HEK293T (cell line): ENCODE measurements around the gene CD2BP2.

Experiments
- BHLHE40 ChIP-seq: fragments of 450-650 bp; IDR thresholded peaks from 2 replicates; pipeline ENCODE4 v1.6.1; 2016; ENCODE audit warnings: mild to moderate bottlenecking, moderate library complexity, borderline replicate concordance
- ELF4 ChIP-seq: fragments of 450-650 bp; IDR thresholded peaks from 2 replicates; pipeline ENCODE4 v1.6.1; 2017; ENCODE audit warnings: antibody characterized with exemption
- FOXA1 ChIP-seq: fragments of 450-650 bp; IDR thresholded peaks from 2 replicates; pipeline ENCODE4 v1.6.1; 2016; ENCODE audit warnings: mild to moderate bottlenecking
- FOXM1 ChIP-seq: fragments of 450-650 bp; IDR thresholded peaks from 2 replicates; pipeline ENCODE4 v1.6.1; 2017; ENCODE audit warnings: mild to moderate bottlenecking, borderline replicate concordance
- L3MBTL2 ChIP-seq: fragments of 450-650 bp; conservative IDR thresholded peaks from 2 replicates; pipeline ENCODE4 v1.6.1; 2016; ENCODE audit warnings: mild to moderate bottlenecking
- LEF1 ChIP-seq: fragments of 450-650 bp; IDR thresholded peaks from 2 replicates; pipeline ENCODE4 v1.6.1; 2017; ENCODE audit warnings: mild to moderate bottlenecking, borderline replicate concordance
- NFRKB ChIP-seq: fragments of 450-650 bp; IDR thresholded peaks from 2 replicates; pipeline ENCODE4 v1.6.1; 2016; ENCODE audit warnings: mild to moderate bottlenecking, moderate library complexity
- PKNOX1 ChIP-seq: fragments of 450-650 bp; IDR thresholded peaks from 2 replicates; pipeline ENCODE4 v1.6.1; 2016
- SP1 ChIP-seq: fragments of 450-650 bp; IDR thresholded peaks from 2 replicates; pipeline ENCODE4 v1.6.1; 2017
- SUZ12 ChIP-seq: fragments of 450-650 bp; IDR thresholded peaks from 2 replicates; pipeline ENCODE4 v1.6.1; 2016; ENCODE audit warnings: mild to moderate bottlenecking
- TARDBP ChIP-seq: fragments of 450-650 bp; IDR thresholded peaks from 2 replicates; pipeline ENCODE4 v1.6.1; 2016

GRCh38 chr16:30372038-30372712 is 17.1 kb upstream of the CD2BP2 start:
- TF ChIP-seq SP1 (no peak), L3MBTL2 (no peak), TARDBP (no peak), LEF1 (no peak), NFRKB (no peak), FOXM1 (no peak), BHLHE40 (no peak), ELF4 (no peak), SUZ12 (no peak), PKNOX1 (no peak), FOXA1 (no peak)
